NCI-H1930 (cell line): ENCODE results near the gene CCDC124.
"Not testable (repeated sequence)": the region's sequence is repeated elsewhere in the genome, so short reads cannot be mapped to it uniquely, and the experiment has no call there.

Experiments used
- DNase-seq, 2 experiments: peaks; one replicate each; lab custom pipeline; 2025; lab: John Stamatoyannopoulos, UW

Gene CCDC124

GRCh38 chr19:17932485-17933338, at the start of gene CCDC124:
TSS of gene CCDC124 (plus strand) at chr19:17933015. CDS start at chr19:17936421, 3,406 bp downstream.
- DNase-seq = peak; percentile 74 to 86

- no peak for DNase-seq
Measured at GRCh38 chr19:17883627-17884410, 49.0 kb upstream of the CCDC124 start.

- DNase-seq = no peak
Measured at GRCh38 chr19:17886515-17886914, 46.3 kb upstream of the CCDC124 start.

GRCh38 chr19:17887221-17887620, 45.6 kb upstream of the CCDC124 start:
- not testable (repeated sequence) for DNase-seq

- DNase-seq = no peak
Measured at GRCh38 chr19:17888260-17888659, 44.6 kb upstream of the CCDC124 start.

- DNase-seq = no peak
Measured at GRCh38 chr19:17889609-17890214, 43.1 kb upstream of the CCDC124 start.

- DNase-seq = no peak
Measured at GRCh38 chr19:17893766-17894165, 39.0 kb upstream of the CCDC124 start.

GRCh38 chr19:17902701-17903100, 30.1 kb upstream of the CCDC124 start:
- DNase-seq = no peak

- no peak for DNase-seq
Measured at GRCh38 chr19:17908244-17908643, 24.6 kb upstream of the CCDC124 start.

- no peak for DNase-seq
Measured at GRCh38 chr19:17909003-17909732, 23.6 kb upstream of the CCDC124 start.

- DNase-seq = no peak
Measured at GRCh38 chr19:17910791-17911360, 21.9 kb upstream of the CCDC124 start.

- no peak for DNase-seq
Measured at GRCh38 chr19:17915940-17916593, 16.7 kb upstream of the CCDC124 start.

- not testable (repeated sequence) for DNase-seq
Measured at GRCh38 chr19:17918151-17918550, 14.7 kb upstream of the CCDC124 start.

GRCh38 chr19:17919122-17919521, 13.7 kb upstream of the CCDC124 start:
- not testable (repeated sequence) for DNase-seq

- DNase-seq = no peak
Measured at GRCh38 chr19:17920527-17920926, 12.3 kb upstream of the CCDC124 start.

GRCh38 chr19:17922138-17922537, 10.7 kb upstream of the CCDC124 start:
- DNase-seq = no peak

GRCh38 chr19:17926044-17926443, 6.8 kb upstream of the CCDC124 start:
- no peak for DNase-seq

GRCh38 chr19:17929056-17929455, 3.8 kb upstream of the CCDC124 start:
- DNase-seq = no peak

GRCh38 chr19:17931532-17932191, 1.2 kb upstream of the CCDC124 start:
- no peak for DNase-seq

GRCh38 chr19:17933414-17934129, 757 bp downstream of the CCDC124 start:
- DNase-seq = no peak
